CD4-positive, alpha-beta T cell treated with Interleukin-10 for 1 hour (primary cell): ENCODE results near the gene TMIGD2.
A peak's percentile ranks its signal among the peaks of the same experiment; 100 is the strongest.

Source experiments
- DNase-seq: peaks from one replicate; pipeline ENCODE4 v3.0.0-alpha.2; 2020

TMIGD2 gene

DNA sequence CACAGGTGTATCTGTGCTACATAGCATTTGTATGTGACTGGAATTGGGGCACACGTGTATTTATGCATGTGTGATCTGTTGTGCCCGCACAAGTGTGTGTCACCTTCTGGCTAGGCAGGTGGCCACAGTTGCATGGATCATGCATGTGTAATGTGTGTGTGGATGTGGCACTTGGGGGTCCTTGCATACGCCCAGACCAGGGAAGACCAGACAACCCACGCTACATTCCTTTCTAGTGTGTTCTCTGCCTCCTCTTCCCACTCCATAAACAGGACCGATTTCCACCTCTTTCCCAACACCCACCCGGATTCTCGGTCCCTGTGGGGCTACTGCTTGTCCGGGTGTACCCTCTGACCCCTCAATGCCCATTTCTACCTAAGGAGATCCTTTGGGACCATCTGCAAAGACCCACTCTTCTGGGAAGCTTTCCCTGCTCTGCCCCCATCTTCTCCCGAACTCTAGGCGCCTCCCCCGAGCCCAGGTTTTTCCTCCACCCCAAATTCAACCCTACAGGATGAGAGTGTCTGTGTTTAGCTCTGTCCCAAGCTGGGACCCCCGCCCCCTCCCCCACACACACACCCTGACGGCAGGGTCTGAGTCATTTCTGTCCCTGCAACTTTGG is 24.1 kb upstream of the TMIGD2 start:
- no peak for DNase-seq

- DNase-seq = no peak
Measured at GRCh38 chr19:4324228-4324627, 22.0 kb upstream of the TMIGD2 start.

- no peak for DNase-seq
Measured at GRCh38 chr19:4323692-4324091, 21.5 kb upstream of the TMIGD2 start.

GRCh38 chr19:4322942-4323665 is 20.9 kb upstream of the TMIGD2 start:
- no peak for DNase-seq

DNA sequence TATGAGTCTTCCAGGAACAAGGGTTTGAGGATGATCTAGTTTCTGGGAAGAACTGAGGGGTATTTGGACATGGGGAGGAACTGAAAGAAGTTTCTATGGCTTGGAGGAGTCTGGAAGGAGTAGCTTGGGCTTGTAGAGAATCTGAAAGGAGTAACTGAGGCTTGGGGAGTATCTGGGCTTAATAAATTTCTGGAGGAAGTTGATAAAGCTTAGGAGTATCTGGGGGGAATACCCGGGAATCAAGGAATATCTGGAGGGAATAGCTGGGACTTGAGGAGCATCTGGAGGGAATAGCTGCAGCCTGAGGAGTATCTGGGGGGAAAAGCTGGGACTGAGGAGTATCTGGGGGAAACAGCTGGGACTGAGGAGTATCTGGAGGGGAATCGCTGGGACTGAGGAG is 18.2 kb upstream of the TMIGD2 start:
- no peak for DNase-seq

DNA sequence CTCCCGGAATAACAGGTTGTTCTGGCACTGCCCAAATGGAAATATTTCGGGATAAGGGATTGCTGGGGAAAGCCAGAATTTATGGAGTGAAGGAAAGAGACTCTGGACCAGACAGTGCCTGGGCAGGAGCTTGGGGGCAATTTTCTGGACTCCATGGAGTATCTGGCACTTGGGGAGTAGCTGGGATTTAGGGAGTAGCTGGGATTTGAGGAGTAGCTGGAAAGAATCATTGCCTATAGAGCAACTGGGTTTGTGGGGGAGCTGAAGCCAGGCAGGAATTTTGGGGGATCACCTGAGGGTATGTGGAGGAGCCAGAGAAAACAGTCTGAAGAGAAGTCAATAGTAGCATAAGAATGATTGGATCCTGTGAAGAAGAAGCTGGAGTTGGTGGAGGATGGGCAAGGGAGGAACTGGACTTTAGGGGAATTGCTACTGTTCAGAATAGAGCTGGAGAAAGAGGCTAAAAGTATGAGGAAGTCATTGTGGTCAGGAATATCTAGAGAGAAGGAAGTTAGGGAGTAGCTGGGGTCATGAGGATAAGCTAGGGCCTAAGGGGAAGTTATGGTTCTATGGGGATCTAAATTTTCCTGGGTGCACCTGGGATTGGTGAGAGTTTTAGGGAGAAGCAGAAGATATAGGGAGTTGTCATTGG is 17.0 kb upstream of the TMIGD2 start:
- DNase-seq = no peak

DNA sequence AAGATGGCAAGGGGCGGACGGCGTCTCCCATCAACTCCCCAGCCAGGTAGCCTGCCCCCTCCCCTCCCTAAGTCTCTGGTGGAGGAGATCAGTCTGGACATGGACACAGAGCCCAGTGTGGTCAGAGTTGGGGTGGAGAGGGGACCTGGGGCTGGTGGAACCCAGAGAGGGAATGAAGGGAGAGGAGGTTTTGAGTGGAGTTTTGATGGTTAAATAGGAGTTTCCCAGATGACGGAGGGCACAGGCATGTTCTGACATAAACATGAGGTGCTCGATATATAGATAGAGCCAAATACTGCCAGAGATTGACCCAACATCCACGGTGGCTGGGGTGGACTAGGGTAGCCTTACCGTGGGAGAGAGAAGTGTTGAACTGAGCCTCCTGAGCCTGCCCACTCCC is 16.3 kb upstream of the TMIGD2 start:
- DNase-seq = no peak

- no peak for DNase-seq
Measured at GRCh38 chr19:4316956-4317355, 14.8 kb upstream of the TMIGD2 start.

GRCh38 chr19:4313847-4314490 is 11.8 kb upstream of the TMIGD2 start:
- no peak for DNase-seq

GRCh38 chr19:4310247-4311121 is 8.3 kb upstream of the TMIGD2 start:
- no peak for DNase-seq

DNA sequence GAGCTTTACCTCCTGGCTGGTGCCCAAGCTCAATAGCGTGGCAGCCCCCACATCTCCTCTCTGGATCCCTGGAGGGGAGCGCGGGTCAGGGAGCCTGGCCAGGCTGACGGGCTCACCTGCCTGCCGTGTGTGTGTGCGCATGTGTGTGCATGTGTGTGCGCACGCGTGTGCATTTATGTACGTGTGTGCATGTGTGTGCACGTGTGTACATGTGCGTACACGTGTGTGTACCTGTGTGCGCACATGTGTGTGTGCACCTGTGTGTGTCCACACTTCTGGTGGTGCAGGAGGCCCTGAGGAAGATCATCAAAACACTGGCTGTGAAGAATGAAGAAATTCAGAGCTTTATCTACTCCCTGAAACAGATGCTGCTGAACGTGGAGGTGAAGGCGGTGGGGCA is 3.5 kb upstream of the TMIGD2 start:
- DNase-seq = no peak

DNA sequence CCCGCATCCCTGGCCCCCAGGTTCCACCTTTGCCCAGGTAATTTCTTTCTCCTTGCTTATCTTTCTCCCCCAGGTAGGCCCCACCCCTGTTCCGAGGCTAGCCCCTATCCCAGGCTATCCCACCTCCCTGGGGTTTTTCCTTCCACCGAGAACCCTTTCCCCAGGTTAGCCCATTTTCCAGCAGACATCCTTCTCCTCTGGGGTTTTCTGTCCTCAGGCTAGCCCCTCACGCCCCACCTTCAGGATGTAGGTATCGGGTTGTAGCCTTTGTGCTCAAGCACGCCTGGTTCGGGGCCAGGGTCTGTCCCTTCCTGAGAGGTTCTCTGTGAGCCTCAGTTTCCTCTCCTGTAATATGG is 3.0 kb upstream of the TMIGD2 start:
- DNase-seq = no peak

DNA sequence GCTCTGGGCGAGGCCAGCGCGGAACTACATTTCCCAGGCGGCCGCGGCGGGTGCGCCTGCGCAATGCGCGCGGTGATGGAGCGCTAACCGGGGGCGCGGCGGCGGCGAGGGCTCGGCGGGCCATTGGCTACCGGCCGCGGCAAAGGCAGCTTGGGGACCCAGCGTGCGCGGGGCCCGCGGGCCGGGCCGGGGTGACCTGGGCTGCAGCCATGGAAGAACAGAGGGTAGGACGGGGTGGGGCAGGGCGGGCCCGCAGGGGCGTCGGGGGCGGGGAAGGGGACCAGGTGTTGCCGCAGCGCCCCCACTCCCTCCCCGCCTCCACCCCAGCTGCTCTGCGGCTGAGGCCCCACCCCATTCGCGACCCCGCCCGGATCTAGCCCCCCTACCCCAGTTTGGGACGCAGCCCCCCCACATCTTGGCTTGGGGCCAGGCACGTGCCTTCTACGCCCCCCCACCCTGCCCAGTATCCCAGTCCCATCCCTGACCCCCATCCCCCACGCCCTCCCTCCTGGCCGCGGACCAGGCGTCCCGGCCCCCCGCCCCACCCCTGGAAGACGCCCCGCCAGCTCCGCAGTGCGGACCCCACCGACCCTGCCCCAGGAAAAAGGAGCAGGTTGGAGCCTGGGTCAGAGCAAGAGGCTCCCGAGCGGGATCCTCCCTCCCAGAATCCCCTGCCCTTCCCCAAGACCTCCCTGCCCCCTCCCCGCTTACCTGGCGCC is 2.5 kb upstream of the TMIGD2 start, which contains the start of gene FSD1:
TSS of gene FSD1 (plus strand) at position 61 of the 719 bp plus-strand sequence. CDS start at position 210, 149 bp downstream.
- DNase-seq = peak; percentile 57

- peak; percentile 7 for DNase-seq
Measured at GRCh38 chr19:4303819-4304537, 1.8 kb upstream of the TMIGD2 start.

DNA sequence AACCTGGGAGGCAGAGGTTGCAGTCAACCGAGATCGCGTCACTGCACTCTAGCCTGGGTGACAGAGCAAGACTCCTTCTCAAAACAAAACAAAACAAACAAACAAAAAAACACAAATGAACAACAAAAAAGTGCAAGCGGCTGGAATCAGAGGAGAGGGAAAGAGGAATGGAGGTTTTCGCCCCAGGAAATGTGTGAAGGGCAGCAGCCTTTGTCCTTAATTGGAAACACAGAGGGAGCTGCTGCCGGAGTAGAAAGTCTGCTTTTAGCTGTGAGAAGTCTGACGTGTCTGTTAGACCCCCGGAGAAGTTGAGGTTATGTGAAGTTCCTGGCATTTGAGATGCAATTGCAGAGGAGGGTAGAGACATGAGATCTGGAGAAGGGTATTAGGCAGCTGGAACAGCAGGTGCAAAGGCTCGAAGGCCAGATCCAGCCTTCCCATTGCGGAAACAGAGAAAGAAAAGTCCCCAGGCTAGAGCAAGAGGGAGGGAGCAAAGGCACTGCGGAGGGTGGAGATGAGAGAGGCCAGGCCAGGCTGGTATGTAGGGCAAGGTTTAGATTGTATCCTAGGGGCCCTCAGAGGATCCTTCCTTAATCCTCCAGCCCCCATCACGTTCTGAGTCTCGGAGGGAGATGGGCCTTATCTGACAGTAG is 473 bp downstream of the TMIGD2 start:
- no peak for DNase-seq

GRCh38 chr19:4300589-4300988 is 1.6 kb downstream of the TMIGD2 start:
- no peak for DNase-seq

DNA sequence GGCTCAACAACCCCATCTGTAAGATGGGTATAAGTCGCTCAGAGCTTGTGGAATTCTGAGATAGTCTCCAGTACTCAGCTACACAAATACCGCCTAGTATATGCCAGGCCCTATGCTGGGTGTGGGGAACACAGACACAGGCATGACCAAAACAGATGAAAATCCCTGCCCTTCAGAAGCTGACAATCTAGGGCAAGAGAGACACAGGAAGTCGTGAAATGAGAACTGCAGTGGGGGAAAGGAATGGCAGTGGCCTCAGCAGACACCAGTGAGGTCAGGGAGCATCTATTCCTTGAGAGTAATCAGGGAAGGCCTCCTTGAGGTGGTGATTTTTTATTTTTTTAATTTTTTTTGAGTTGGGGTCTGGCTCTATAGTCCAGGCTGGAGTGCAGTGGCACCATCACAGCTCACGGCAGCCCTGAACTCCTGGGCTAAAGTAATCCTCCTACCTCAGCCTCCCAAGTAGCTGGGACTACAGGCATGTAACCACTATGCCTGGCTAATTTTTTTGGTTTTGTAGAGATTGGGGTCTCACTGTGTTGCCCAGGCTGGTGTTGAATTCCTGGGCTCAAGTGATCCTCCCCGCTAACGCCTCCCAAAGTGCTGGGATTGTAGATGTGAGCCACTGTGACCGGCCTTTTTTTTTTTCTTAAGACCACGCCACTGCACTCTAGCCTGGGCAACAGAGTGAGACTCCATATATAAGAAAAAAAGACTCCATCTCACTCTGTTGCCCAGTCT is 3.2 kb downstream of the TMIGD2 start:
- no peak for DNase-seq

- no peak for DNase-seq
Measured at GRCh38 chr19:4297901-4298809, 4.0 kb downstream of the TMIGD2 start.
